IMR-90 (cell line): Measurements from ENCODE around the gene ZNF43. TPM values are rescaled to one million over a fixed set of nuclear protein-coding genes. Genes with fewer than 3 reads are reported as not detected.

Source experiments
- ATAC-seq: fragments of 200-7000 bp; cut with Tn5 transposase; 2 replicates; pipeline ENCODE4 v1.9.1; 2020; ENCODE audit warnings: low read depth, mild to moderate bottlenecking, moderate library complexity
- BruUV-seq: library from RNA; stranded (reverse); fragments of 400-500 nt; replicated peaks from 2 replicates; lab custom pipeline; 2021; lab: Mats Ljungman, UMichigan
- CTCF ChIA-PET: fragments of 300-600 bp; formaldehyde crosslinking; extraction: SDS; loops from one replicate; lab custom pipeline; 2021; ENCODE audit warnings: antibody characterized with exemption; lab: Yijun Ruan, JAX
- POLR2A ChIA-PET: fragments of 300-600 bp; sonication (Branson Sonifier 250); formaldehyde crosslinking; loops from one replicate; lab custom pipeline; 2022; ENCODE audit warnings: antibody characterized with exemption; ENCODE audit not compliant: unreplicated experiment; lab: Charles Lee
- DNase-seq: peaks from one replicate; pipeline ENCODE4 v3.0.0; 2013
- H2AFZ ChIP-seq: replicated peaks from 2 replicates; pipeline ENCODE3; 2013; ENCODE audit warnings: low read length, mild to moderate bottlenecking; ENCODE audit not compliant: poor library complexity
- H2AK5ac ChIP-seq: 2 replicates; pipeline ENCODE4 v1.6.1; 2013; ENCODE audit warnings: low read depth, low read length, inconsistent platforms
- H2AK9ac ChIP-seq: replicated peaks from 2 replicates; pipeline ENCODE3; 2013; ENCODE audit warnings: mild to moderate bottlenecking, low read depth, low read length, moderate library complexity; ENCODE audit not compliant: poor library complexity
- H2BK120ac ChIP-seq: 2 replicates; pipeline ENCODE4 v1.6.1; 2013; ENCODE audit warnings: low read depth, low read length, inconsistent platforms
- H2BK15ac ChIP-seq: 3 replicates; pipeline ENCODE4 v1.6.1; 2013; ENCODE audit warnings: low read depth, low read length, inconsistent platforms
- H2BK20ac ChIP-seq: 2 replicates; pipeline ENCODE4 v1.6.1; 2013; ENCODE audit warnings: low read depth, mild to moderate bottlenecking, inconsistent platforms, low read length, moderate library complexity
- H2BK5ac ChIP-seq: 2 replicates; pipeline ENCODE4 v1.6.1; 2013; ENCODE audit warnings: mild to moderate bottlenecking, low read depth, low read length, inconsistent platforms; ENCODE audit not compliant: poor library complexity, severe bottlenecking
- H3K14ac ChIP-seq: replicated peaks from 2 replicates; pipeline ENCODE4 v1.6.1; 2013; ENCODE audit warnings: low read depth, low read length, inconsistent platforms
- H3K18ac ChIP-seq: 2 replicates; pipeline ENCODE4 v1.6.1; 2013; ENCODE audit warnings: low read depth, low read length, control low read depth
- H3K23ac ChIP-seq: 2 replicates; pipeline ENCODE4 v1.6.1; 2013; ENCODE audit warnings: low read depth, low read length, inconsistent platforms
- H3K27ac ChIP-seq: 2 replicates; pipeline ENCODE4 v1.5.1; 2013; ENCODE audit warnings: mild to moderate bottlenecking, control low read depth, low read length; ENCODE audit not compliant: insufficient read depth
- H3K27me3 ChIP-seq: 2 replicates; pipeline ENCODE4 v1.6.1; 2013; ENCODE audit warnings: low read length; ENCODE audit not compliant: control insufficient read depth, insufficient read depth
- H3K36me3 ChIP-seq: 2 replicates; pipeline ENCODE4 v1.6.1; 2013; ENCODE audit warnings: low read length, mixed read lengths; ENCODE audit not compliant: control insufficient read depth, insufficient read depth
- H3K4ac ChIP-seq: 2 replicates; pipeline ENCODE4 v1.6.1; 2013; ENCODE audit warnings: low read depth, low read length, inconsistent platforms
- H3K4me1 ChIP-seq: 2 replicates; pipeline ENCODE4 v1.6.1; 2013; ENCODE audit warnings: low read length, mixed read lengths; ENCODE audit not compliant: control insufficient read depth, insufficient read depth
- H3K4me2 ChIP-seq: 2 replicates; pipeline ENCODE4 v1.6.1; 2013; ENCODE audit warnings: low read depth, mild to moderate bottlenecking, control low read depth, low read length, moderate library complexity
- H3K4me3 ChIP-seq: 2 replicates; pipeline ENCODE4 v1.5.1; 2013; ENCODE audit warnings: low read depth, mild to moderate bottlenecking, control low read depth, low read length, moderate library complexity; ENCODE audit not compliant: insufficient read depth
- H3K56ac ChIP-seq: 2 replicates; pipeline ENCODE4 v1.6.1; 2013; ENCODE audit warnings: low read length, inconsistent platforms; ENCODE audit not compliant: insufficient read depth; ENCODE audit errors: extremely low read depth
- H3K79me1 ChIP-seq, 2 experiments: 2 replicates each; pipeline ENCODE4 v1.6.1; 2013; ENCODE audit warnings: low read length in 2 of 2, inconsistent platforms in 1 of 2, low read depth in 1 of 2
- H3K9ac ChIP-seq: 2 replicates; pipeline ENCODE4 v1.6.1; 2013; ENCODE audit warnings: low read depth, low read length, control low read depth
- H3K9me1 ChIP-seq: 2 replicates; pipeline ENCODE4 v1.6.1; 2013; ENCODE audit warnings: low read length, inconsistent platforms; ENCODE audit not compliant: insufficient read depth
- H3K9me3 ChIP-seq: 2 replicates; pipeline ENCODE4 v1.6.1; 2013; ENCODE audit warnings: low read length; ENCODE audit not compliant: control insufficient read depth, insufficient read depth
- H4K20me1 ChIP-seq: 2 replicates; pipeline ENCODE4 v1.6.1; 2013; ENCODE audit warnings: low read length, inconsistent platforms; ENCODE audit not compliant: insufficient read depth
- H4K5ac ChIP-seq: 2 replicates; pipeline ENCODE4 v1.6.1; 2013; ENCODE audit warnings: mild to moderate bottlenecking, low read depth, low read length, control low read depth
- H4K8ac ChIP-seq, 2 experiments: 2 replicates each; pipeline ENCODE4 v1.6.1; 2013; ENCODE audit warnings: low read depth in 2 of 2, low read length in 2 of 2, control low read depth in 1 of 2, inconsistent platforms in 1 of 2
- H4K91ac ChIP-seq: 2 replicates; pipeline ENCODE4 v1.6.1; 2013; ENCODE audit warnings: low read depth, low read length, inconsistent platforms; ENCODE audit not compliant: insufficient read depth
- BHLHE40 ChIP-seq: fragments of 150-350 bp; IDR thresholded peaks from 2 replicates; pipeline ENCODE4 v1.6.1; 2016; ENCODE audit warnings: mild to moderate bottlenecking, low read depth, low read length
- CEBPB ChIP-seq: IDR thresholded peaks from 2 replicates; pipeline ENCODE4 v1.6.1; 2012; ENCODE audit warnings: low read depth, low read length, improper control_type of control experiment
- MAFK ChIP-seq: IDR thresholded peaks from 2 replicates; pipeline ENCODE4 v1.6.1; 2012; ENCODE audit warnings: low read depth, low read length, improper control_type of control experiment
- MAZ ChIP-seq: IDR thresholded peaks from 2 replicates; pipeline ENCODE4 v1.6.1; 2012; ENCODE audit warnings: low read depth, mild to moderate bottlenecking, low read length, improper control_type of control experiment, moderate library complexity, borderline replicate concordance
- MXI1 ChIP-seq: IDR thresholded peaks from 2 replicates; pipeline ENCODE4 v1.6.1; 2012; ENCODE audit warnings: low read depth, mild to moderate bottlenecking, low read length, moderate library complexity, borderline replicate concordance
- POLR2A ChIP-seq: IDR thresholded peaks from 2 replicates; pipeline ENCODE4 v1.6.1; 2012; ENCODE audit warnings: mild to moderate bottlenecking, low read depth, low read length
- RAD21 ChIP-seq: IDR thresholded peaks from 2 replicates; pipeline ENCODE4 v1.6.1; 2012; ENCODE audit warnings: low read length, improper control_type of control experiment
- RCOR1 ChIP-seq: IDR thresholded peaks from 2 replicates; pipeline ENCODE4 v1.6.1; 2012; ENCODE audit warnings: mild to moderate bottlenecking, low read length, improper control_type of control experiment; ENCODE audit not compliant: insufficient replicate concordance
- RFX5 ChIP-seq: IDR thresholded peaks from 2 replicates; pipeline ENCODE4 v1.8.0; 2012; ENCODE audit warnings: low read depth, mild to moderate bottlenecking, low read length, moderate library complexity
- WGBS, 2 experiments: methylation state at CpG; one replicate each; pipeline versions ENCODE4 v1.1.5 to v1.1.7; 2013; ENCODE audit warnings: missing lambda C conversion rate in 2 of 2; ENCODE audit not compliant: insufficient read length in 1 of 2; ENCODE audit errors: extremely low coverage in 2 of 2; 5-methylcytosine and 5-hydroxymethylcytosine counted together
- dilution Hi-C: fragments of 300-500 bp; cut with HindIII; formaldehyde crosslinking; loops from one replicate; pipeline ENCODE4 v1.14.3; 2018; ENCODE audit warnings: low sequenced_read_pairs; ENCODE audit not compliant: unreplicated experiment
- in situ Hi-C: fragments of 300-500 bp; cut with MboI; formaldehyde crosslinking; loops from 3 replicates; pipeline ENCODE4 v1.14.3; 2019; ENCODE audit warnings: low sequenced_read_pairs, inconsistent platforms, mixed read lengths
- intact Hi-C: fragments of 100-400 bp; cut with micrococcal nuclease; formaldehyde crosslinking; loops from 2 replicates; pipeline ENCODE4 v1.10.0; 2022
- polyA plus RNA-seq, 3 experiments: library from polyadenylated mRNA; depleted of rRNA; stranded (reverse); fragments of >200 nt; gene quantifications; 2 replicates each; pipeline ENCODE4 v1.2.3, GENCODE V29; 2012; ENCODE audit warnings: low replicate concordance in 1 of 3
- total RNA-seq: library from RNA; depleted of rRNA; stranded (reverse); fragments of >200 nt; gene quantifications from 2 replicates; pipeline ENCODE4 v1.2.3, GENCODE V29; 2012
- TF ChIP-seq, protein P1 (sequence below): fragments of 150-350 bp; IDR thresholded peaks from 2 replicates; pipeline ENCODE4 v1.6.1; 2017; ENCODE audit warnings: mild to moderate bottlenecking, antibody characterized with exemption, low read length, low read depth

The ZNF43 gene
- total and polyA plus RNA-seq, 2 of the 4 experiments (the other 2 are of a cell fraction): 2.9 to 8.8 TPM

DNA sequence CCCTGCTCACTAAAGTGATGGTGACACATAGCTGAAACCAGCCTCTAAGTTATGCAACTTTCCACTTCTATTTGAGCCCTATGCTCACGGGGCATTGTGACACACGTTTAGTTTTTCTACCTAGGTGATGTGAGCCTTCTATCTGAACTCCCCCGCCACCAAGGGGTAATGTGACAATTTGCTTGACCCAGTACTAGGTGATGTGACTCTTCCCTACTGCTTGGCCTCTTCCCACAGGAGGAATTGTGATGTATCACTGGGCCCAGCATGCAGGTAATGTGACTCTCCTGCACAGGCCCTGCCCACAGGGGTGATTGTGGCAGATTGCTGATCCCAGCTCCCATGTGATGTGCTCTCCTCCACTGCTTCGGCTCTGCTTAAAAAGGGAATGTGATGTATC, 42.7 kb upstream of the ZNF43 start:
- no peaks in the 10 kb centered on the region for H3K36me3 ChIP-seq
- no peak for ATAC-seq
- POLR2A ChIA-PET: no interaction called here
- H4K91ac ChIP-seq: no peak overlapping the region
- H2BK5ac ChIP-seq: no peak overlapping the region
- no peaks in the 10 kb centered on the region for H3K9me1 ChIP-seq
- no peak overlapping the region for H3K4me3 ChIP-seq
- no peak overlapping the region for H2BK120ac ChIP-seq
- H3K27me3 ChIP-seq: no peaks in the 10 kb centered on the region
- no peaks in the 10 kb centered on the region for H3K4me1 ChIP-seq
- DNase-seq: no peak
- H3K9me3 ChIP-seq: peaks cover 16% of the 10 kb centered on the region
- in situ Hi-C loops: no loop called here
- TF ChIP-seq BHLHE40 (no peak), MAFK (no peak), RAD21 (no peak), CEBPB (no peak), RCOR1 (no peak), MXI1 (no peak), MAZ (no peak), RFX5 (no peak), POLR2A (no peak)
- TF ChIP-seq, protein P1, sequence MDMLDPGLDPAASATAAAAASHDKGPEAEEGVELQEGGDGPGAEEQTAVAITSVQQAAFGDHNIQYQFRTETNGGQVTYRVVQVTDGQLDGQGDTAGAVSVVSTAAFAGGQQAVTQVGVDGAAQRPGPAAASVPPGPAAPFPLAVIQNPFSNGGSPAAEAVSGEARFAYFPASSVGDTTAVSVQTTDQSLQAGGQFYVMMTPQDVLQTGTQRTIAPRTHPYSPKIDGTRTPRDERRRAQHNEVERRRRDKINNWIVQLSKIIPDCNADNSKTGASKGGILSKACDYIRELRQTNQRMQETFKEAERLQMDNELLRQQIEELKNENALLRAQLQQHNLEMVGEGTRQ: no peak
- H3K4me2 ChIP-seq: no peak overlapping the region
- no peak overlapping the region for H3K18ac ChIP-seq
- no peak overlapping the region for H2BK20ac ChIP-seq
- H4K20me1 ChIP-seq: no peaks in the 10 kb centered on the region
- intact Hi-C loops: no loop called here
- no peak overlapping the region for H3K27ac ChIP-seq
- H3K56ac ChIP-seq: no peak overlapping the region
- H2AK5ac ChIP-seq: no peak overlapping the region
- WGBS, 2 experiments: 26% methylated on average over 3 of the region's 4 CpGs; no CpG with 5 or more reads in 1 of the 2 experiments
- H2BK15ac ChIP-seq: no peak overlapping the region
- no peak overlapping the region for H3K14ac ChIP-seq
- no peaks in the 10 kb centered on the region for H3K79me1 ChIP-seq
- H2AFZ ChIP-seq: no peak overlapping the region
- dilution Hi-C loops: no loop called here
- H3K4ac ChIP-seq: no peak overlapping the region
- no peak overlapping the region for H4K5ac ChIP-seq
- CTCF ChIA-PET: no interaction called here
- BruUV-seq: no TSS peak
- H4K8ac ChIP-seq: no peak overlapping the region
- H3K9ac ChIP-seq: no peak overlapping the region
- H3K23ac ChIP-seq: no peak overlapping the region
- H2AK9ac ChIP-seq: no peak overlapping the region
